LNCAP (cell line): ENCODE results near the gene GIMD1.

ENCODE experiments used
- TF ChIP-seq, protein P1 (sequence below): fragments of 450-650 bp; IDR thresholded peaks from 2 replicates; pipeline ENCODE4 v1.5.1; 2017; ENCODE audit warnings: mild to moderate bottlenecking

GIMD1 gene

DNA sequence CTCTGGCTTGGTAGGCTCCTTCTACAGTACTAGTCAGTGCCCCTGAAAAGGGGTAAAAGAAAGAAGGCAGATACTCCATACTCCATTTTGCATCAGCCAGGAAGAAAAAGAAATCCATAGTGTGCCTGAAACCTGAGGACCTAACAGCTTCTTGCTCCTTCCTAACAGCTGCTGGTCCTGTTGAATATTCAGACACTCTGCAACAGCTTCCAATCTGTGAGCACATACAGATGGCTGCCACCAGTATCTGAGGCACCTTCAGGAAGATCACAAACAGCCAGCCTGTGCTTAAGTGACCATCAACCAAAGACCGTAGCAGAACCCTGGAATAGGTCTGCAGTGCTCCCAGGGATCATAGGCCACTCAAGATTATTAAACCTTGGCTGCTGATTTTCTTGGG, 4.3 kb downstream of the GIMD1 start:
- TF ChIP-seq, protein P1, sequence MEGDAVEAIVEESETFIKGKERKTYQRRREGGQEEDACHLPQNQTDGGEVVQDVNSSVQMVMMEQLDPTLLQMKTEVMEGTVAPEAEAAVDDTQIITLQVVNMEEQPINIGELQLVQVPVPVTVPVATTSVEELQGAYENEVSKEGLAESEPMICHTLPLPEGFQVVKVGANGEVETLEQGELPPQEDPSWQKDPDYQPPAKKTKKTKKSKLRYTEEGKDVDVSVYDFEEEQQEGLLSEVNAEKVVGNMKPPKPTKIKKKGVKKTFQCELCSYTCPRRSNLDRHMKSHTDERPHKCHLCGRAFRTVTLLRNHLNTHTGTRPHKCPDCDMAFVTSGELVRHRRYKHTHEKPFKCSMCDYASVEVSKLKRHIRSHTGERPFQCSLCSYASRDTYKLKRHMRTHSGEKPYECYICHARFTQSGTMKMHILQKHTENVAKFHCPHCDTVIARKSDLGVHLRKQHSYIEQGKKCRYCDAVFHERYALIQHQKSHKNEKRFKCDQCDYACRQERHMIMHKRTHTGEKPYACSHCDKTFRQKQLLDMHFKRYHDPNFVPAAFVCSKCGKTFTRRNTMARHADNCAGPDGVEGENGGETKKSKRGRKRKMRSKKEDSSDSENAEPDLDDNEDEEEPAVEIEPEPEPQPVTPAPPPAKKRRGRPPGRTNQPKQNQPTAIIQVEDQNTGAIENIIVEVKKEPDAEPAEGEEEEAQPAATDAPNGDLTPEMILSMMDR = no peak

DNA sequence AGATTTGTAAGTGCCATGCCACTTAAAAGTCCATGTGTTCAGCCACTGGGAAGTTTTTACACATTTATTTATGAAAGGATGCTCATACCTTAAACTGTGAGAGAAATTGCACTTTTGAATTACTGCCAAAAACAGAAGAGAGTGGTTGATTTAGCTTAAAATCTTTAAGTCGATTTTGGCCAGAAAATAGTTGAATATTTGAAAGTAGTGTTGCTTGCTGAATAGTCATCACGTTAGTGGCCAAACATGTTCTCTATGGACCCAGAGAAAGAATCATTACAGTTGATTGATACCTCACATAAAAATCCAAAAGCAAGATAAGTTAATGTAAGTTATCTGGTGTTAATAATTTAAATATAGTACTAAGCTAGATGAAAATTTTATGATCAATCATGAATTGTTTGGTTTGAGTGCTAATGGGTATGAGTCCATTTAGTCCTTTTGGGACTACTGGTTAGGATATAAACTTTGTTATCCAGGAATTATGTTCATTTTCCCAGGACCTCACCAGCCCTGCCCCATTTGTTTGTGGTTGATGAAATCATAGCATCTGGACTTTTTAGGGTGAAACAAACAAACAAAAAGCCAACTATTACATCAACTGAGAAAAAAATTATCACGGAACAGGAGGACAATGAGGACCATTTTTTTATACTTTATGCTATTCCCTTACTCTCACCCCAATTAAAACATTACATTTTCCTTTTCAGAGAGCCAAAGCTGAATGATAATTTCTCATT, 6.3 kb downstream of the GIMD1 start:
- TF ChIP-seq, protein P1 = no peak

DNA sequence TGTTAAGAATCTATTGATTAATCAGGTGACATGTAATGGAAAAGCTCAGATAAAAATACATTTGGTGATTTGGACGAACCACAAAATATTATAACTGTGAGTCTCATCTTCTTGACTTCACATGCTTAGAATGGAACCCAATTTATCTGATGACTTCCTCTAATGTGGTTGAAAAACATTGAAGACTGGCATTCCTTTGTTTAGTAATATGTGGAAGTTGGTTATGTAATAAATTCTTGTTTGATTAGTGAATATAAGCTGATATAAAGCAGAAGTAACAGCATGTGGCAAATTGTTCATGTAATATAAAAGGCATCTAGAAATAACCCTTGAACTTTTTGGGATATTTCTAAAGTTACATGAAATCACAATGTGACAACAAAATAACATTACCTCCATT, 9.7 kb downstream of the GIMD1 start:
- TF ChIP-seq, protein P1 = no peak

DNA sequence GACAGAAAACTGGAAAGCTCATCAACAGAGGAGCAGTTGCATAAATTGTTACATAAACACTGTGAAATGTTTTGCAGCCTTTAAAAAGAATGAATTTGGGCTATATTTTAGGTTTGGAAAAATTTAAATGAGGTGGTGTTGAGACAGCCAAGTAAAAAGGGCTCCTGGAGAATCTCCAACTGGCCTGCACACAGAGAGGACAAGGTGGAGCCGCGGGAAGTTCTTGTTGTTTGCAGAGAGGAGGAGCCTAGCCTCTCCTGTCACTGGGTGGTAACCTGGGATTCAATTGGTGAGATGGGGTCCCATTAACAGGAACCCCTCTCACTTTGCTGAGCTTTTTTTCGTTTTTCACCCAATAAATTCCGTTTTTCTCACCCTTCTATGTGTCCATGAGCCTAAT, 13.4 kb downstream of the GIMD1 start:
- TF ChIP-seq, protein P1 = no peak

DNA sequence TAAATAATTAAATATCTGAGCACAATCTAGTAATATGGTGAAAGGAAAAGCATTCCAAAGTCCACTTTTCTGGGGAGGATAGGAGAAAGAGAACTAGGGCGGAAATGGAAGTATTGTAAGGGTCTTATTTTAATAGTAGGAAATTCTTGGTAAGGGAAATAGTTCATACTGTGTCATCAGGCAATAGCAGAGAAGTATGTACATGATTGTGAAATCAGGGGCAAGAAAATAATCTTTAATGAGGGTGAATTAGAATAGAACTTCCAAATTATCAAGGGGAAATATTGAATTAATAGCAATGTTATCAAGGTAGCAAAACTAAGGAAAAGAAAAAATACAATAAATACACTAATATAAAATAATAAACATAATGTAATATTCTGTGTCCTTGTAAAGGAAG, 14.8 kb downstream of the GIMD1 start:
- TF ChIP-seq, protein P1 = no peak

DNA sequence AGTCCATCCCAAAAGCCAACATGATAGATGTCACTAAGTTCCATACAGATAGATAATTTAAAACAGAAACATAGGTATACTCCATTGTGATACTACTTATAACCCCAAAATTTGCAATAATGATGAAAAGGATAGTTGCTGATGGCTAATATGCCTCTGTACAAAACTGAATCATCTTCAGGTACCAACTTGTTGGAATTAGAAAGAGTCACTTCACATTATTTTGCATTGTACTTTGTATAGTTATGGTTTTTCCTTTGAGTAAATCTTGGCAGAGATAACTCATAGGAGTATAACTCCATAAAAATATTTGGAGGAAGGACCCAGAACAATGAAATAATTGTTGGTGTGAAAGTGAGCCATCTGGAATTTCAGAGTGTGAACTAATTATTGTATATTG, 17.6 kb downstream of the GIMD1 start:
- TF ChIP-seq, protein P1 = no peak

DNA sequence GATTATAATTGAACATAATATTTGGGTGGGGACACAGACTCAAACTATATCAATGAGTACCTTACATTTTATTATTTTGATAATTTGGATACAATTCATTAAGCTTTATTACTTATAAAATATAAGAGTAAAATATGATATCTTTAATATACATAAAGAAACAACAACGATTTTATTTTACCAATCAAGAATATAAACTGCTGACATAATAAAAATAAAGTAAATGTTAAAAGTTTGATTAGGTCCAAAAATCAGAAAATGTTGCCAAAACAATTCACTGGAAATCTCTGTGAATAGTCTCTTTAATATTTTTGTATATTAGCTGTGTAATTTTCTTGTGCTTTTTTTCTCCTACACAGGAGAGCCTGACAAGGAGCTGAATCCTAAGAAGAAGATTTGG, 21.4 kb downstream of the GIMD1 start:
- TF ChIP-seq, protein P1 = no peak

DNA sequence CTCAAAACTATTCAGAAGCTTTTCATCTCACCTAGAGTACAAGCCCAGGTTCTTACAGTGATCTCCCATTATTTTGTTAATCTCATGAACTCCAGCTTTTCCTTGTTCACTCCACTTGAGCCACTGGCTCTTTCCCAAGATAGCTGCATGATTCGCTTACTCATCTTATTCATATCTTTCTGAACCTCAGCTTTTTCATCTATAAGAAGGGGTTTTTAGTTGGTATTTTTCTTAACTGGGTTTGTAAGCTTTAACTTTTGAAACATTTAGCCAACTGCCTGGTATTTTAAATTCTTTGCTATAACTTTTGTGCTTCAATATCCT, 24.0 kb downstream of the GIMD1 start:
- TF ChIP-seq, protein P1 = no peak
